SKM-1 treated with dmso at 0.1 percent for 144 hours (cell line): Measurements from ENCODE around the gene RUVBL1.
A peak's percentile ranks its signal among the peaks of the same experiment; 100 is the strongest.
"Not testable (repeated sequence)": the region's sequence is repeated elsewhere in the genome, so short reads cannot be mapped to it uniquely, and the experiment has no call there.

Experiments
- DNase-seq: peaks from one replicate; lab custom pipeline; 2025; ENCODE audit not compliant: unreplicated experiment; lab: John Stamatoyannopoulos, UW

The RUVBL1 gene

GRCh38 chr3:128123538-128124368 is at the start of gene RUVBL1:
TSS of gene RUVBL1 (minus strand) at chr3:128123812. CDS start at chr3:128123724, 88 bp downstream.
- DNase-seq: peak; percentile 98

- no peak for DNase-seq
These were observed 49.6 kb upstream of the RUVBL1 start for GRCh38 chr3:128173200-128173599.

GRCh38 chr3:128170866-128171516 is 47.4 kb upstream of the RUVBL1 start:
- DNase-seq: peak; percentile 15

- no peak for DNase-seq
These were observed 45.2 kb upstream of the RUVBL1 start for GRCh38 chr3:128168836-128169235.

- peak; percentile 60 for DNase-seq
These were observed 44.5 kb upstream of the RUVBL1 start for GRCh38 chr3:128167973-128168674.

- no peak for DNase-seq
These were observed 44.0 kb upstream of the RUVBL1 start for GRCh38 chr3:128167646-128167972.

- no peak for DNase-seq
These were observed 43.4 kb upstream of the RUVBL1 start for GRCh38 chr3:128166971-128167453.

GRCh38 chr3:128163432-128163831 is 39.8 kb upstream of the RUVBL1 start:
- DNase-seq: no peak

GRCh38 chr3:128160661-128161060 is 37.0 kb upstream of the RUVBL1 start:
- DNase-seq: no peak

- DNase-seq: peak; percentile 19
These were observed 32.2 kb upstream of the RUVBL1 start for GRCh38 chr3:128155616-128156360.

GRCh38 chr3:128154354-128154753 is 30.7 kb upstream of the RUVBL1 start:
- DNase-seq: not testable (repeated sequence)

GRCh38 chr3:128153156-128154041 is 29.8 kb upstream of the RUVBL1 start, which contains the start of gene EEFSEC:
TSS of gene EEFSEC (plus strand) at chr3:128153481. CDS start at chr3:128153508, 27 bp downstream.
- peak; percentile 71 for DNase-seq

GRCh38 chr3:128152419-128153155 is 29.0 kb upstream of the RUVBL1 start:
- no peak for DNase-seq

GRCh38 chr3:128151758-128152274 is 28.2 kb upstream of the RUVBL1 start:
- DNase-seq: no peak

- DNase-seq: no peak
These were observed 26.0 kb upstream of the RUVBL1 start for GRCh38 chr3:128149650-128150049.

GRCh38 chr3:128146201-128146600 is 22.6 kb upstream of the RUVBL1 start:
- no peak for DNase-seq

GRCh38 chr3:128145279-128145678 is 21.7 kb upstream of the RUVBL1 start:
- peak; percentile 31 for DNase-seq

- DNase-seq: no peak
These were observed 21.0 kb upstream of the RUVBL1 start for GRCh38 chr3:128144512-128145187.
